Smooth muscle cell (in vitro differentiated cells): ENCODE data around the gene AVPR2. TPM values are rescaled to one million over a fixed set of nuclear protein-coding genes. Genes with fewer than 3 reads are reported as not detected.

Source experiments
- DNase-seq: peaks from one replicate; lab custom pipeline; 2025; ENCODE audit not compliant: unreplicated experiment; lab: John Stamatoyannopoulos, UW
- H2AFZ ChIP-seq: fragments of 200-600 bp; sonication (generic); 2 replicates; pipeline ENCODE4 v1.6.0; 2016; ENCODE audit warnings: antibody characterized with exemption, low read depth, mild to moderate bottlenecking
- H3F3A ChIP-seq: fragments of 200-600 bp; sonication (generic); 2 replicates; pipeline ENCODE4 v1.6.0; 2017; ENCODE audit warnings: antibody characterized with exemption, low read depth
- H3K27ac ChIP-seq: fragments of 200-600 bp; sonication (generic); 2 replicates; pipeline ENCODE4 v1.5.1; 2016; ENCODE audit warnings: low read depth, mild to moderate bottlenecking
- H3K27me3 ChIP-seq: fragments of 200-600 bp; sonication (generic); 2 replicates; pipeline ENCODE4 v1.6.1; 2016; ENCODE audit warnings: low read depth, mild to moderate bottlenecking
- H3K36me3 ChIP-seq: fragments of 200-600 bp; sonication (generic); 2 replicates; pipeline ENCODE4 v1.5.1; 2016; ENCODE audit warnings: low read depth
- H3K4me1 ChIP-seq: fragments of 200-600 bp; sonication (generic); 2 replicates; pipeline ENCODE4 v1.5.1; 2016; ENCODE audit warnings: low read depth
- H3K4me2 ChIP-seq: fragments of 200-600 bp; sonication (generic); 2 replicates; pipeline ENCODE4 v1.6.0; 2016; ENCODE audit warnings: mild to moderate bottlenecking
- H3K4me3 ChIP-seq: fragments of 200-600 bp; sonication (generic); 2 replicates; pipeline ENCODE4 v1.5.1; 2016; ENCODE audit warnings: mild to moderate bottlenecking
- H3K79me2 ChIP-seq: fragments of 200-600 bp; sonication (generic); 2 replicates; pipeline ENCODE4 v1.6.0; 2016; ENCODE audit warnings: low read depth, mild to moderate bottlenecking
- H3K9ac ChIP-seq: fragments of 200-600 bp; sonication (generic); 2 replicates; pipeline ENCODE4 v1.6.0; 2016; ENCODE audit warnings: low read depth
- H3K9me3 ChIP-seq: fragments of 200-600 bp; sonication (generic); replicated peaks from 2 replicates; pipeline ENCODE4 v1.5.1; 2016; ENCODE audit warnings: low read depth
- H4K20me1 ChIP-seq: fragments of 200-600 bp; sonication (generic); 2 replicates; pipeline ENCODE4 v1.6.0; 2016; ENCODE audit warnings: low read depth
- CTCF ChIP-seq: fragments of 200-600 bp; sonication (generic); IDR thresholded peaks from 2 replicates; pipeline ENCODE4 v1.5.1; 2017; ENCODE audit warnings: borderline replicate concordance, mild to moderate bottlenecking, antibody characterized with exemption; ENCODE audit not compliant: insufficient read depth, poor library complexity, severe bottlenecking
- WGBS: methylation state at CpG from one replicate; pipeline ENCODE4 v1.1.7; 2016; ENCODE audit warnings: low lambda C conversion rate; 5-methylcytosine and 5-hydroxymethylcytosine counted together
- polyA plus RNA-seq: library from polyadenylated mRNA; unstranded; fragments of >200 nt; fragmentation: Nextera tagmentation; extraction: Ambion mirVana; gene quantifications from 2 replicates; pipeline ENCODE4 v1.2.1, GENCODE V29; 2016
- total RNA-seq: library from RNA; depleted of rRNA; stranded (reverse); fragments of >200 nt; gene quantifications from 2 replicates; pipeline ENCODE4 v1.2.3, GENCODE V29; 2014

AVPR2 gene
- total and polyA plus RNA-seq, 2 experiments from 2014 or later: not detected

- Histone ChIP-seq H3K9me3 (no peaks in the 10 kb centered on the region), H4K20me1 (no peaks in the 10 kb centered on the region), H3K4me3 (no peak overlapping the region), H3K27me3 (no peaks in the 10 kb centered on the region), H3F3A (no peaks in the 10 kb centered on the region), H3K9ac (no peak overlapping the region), H2AFZ (no peak overlapping the region), H3K79me2 (no peaks in the 10 kb centered on the region), H3K4me1 (no peaks in the 10 kb centered on the region), H3K4me2 (no peak overlapping the region), H3K36me3 (no peaks in the 10 kb centered on the region), H3K27ac (no peak overlapping the region)
- no peak for DNase-seq
- no peak for TF ChIP-seq CTCF
- 63% methylated on average over 14 of the region's 14 CpGs for WGBS
Observed at GRCh38 chrX:153924149-153924861, 19.8 kb downstream of the AVPR2 start.

GRCh38 chrX:153925387-153925738 is 20.9 kb downstream of the AVPR2 start:
- no peaks in the 10 kb centered on the region for H3F3A ChIP-seq
- no peaks in the 10 kb centered on the region for H3K79me2 ChIP-seq
- H3K27me3 ChIP-seq: no peaks in the 10 kb centered on the region
- H4K20me1 ChIP-seq: no peaks in the 10 kb centered on the region
- H3K9me3 ChIP-seq: no peaks in the 10 kb centered on the region
- H3K36me3 ChIP-seq: no peaks in the 10 kb centered on the region
- no peak overlapping the region for H2AFZ ChIP-seq
- H3K27ac ChIP-seq: no peak overlapping the region
- no peaks in the 10 kb centered on the region for H3K4me1 ChIP-seq
- 86% methylated on average over 4 of the region's 4 CpGs for WGBS
- H3K4me2 ChIP-seq: peak overlapping the region; percentile 87
- no peak for TF ChIP-seq CTCF
- no peak for DNase-seq
- no peak overlapping the region for H3K9ac ChIP-seq
- H3K4me3 ChIP-seq: peak overlapping the region; percentile 20

GRCh38 chrX:153925739-153926551 is 21.5 kb downstream of the AVPR2 start, which contains the start of gene ARHGAP4:
Gene ARHGAP4, minus strand, starts transcription at chrX:153926264. Its CDS starts 62 bp downstream, at chrX:153926202.
- H3K27me3 ChIP-seq: no peaks in the 10 kb centered on the region
- no peak for DNase-seq
- no peak for TF ChIP-seq CTCF
- no peak within 1 kb of the TSS for H3K9ac ChIP-seq
- H3K4me1 ChIP-seq: no peaks in the 10 kb centered on the region
- H3K4me3 ChIP-seq: peak within 1 kb of the TSS; percentile 20
- H3F3A ChIP-seq: no peaks in the 10 kb centered on the region
- WGBS: 40% methylated on average over 25 of the region's 59 CpGs
- no peaks in the 10 kb centered on the region for H3K9me3 ChIP-seq
- no peaks in the 10 kb centered on the region for H4K20me1 ChIP-seq
- H3K4me2 ChIP-seq: peak within 1 kb of the TSS; percentile 87
- peak within 1 kb of the TSS; percentile 49 for H3K27ac ChIP-seq
- no peaks in the 10 kb centered on the region for H3K36me3 ChIP-seq
- no peak within 1 kb of the TSS for H2AFZ ChIP-seq
- no peaks in the 10 kb centered on the region for H3K79me2 ChIP-seq
